ENCODE results near the gene ZBTB1. TPM values are rescaled to one million over a fixed set of nuclear protein-coding genes. Genes with fewer than 3 reads are reported as not detected.
A peak's percentile ranks its signal among the peaks of the same experiment; 100 is the strongest.

Gene ZBTB1, protein sequence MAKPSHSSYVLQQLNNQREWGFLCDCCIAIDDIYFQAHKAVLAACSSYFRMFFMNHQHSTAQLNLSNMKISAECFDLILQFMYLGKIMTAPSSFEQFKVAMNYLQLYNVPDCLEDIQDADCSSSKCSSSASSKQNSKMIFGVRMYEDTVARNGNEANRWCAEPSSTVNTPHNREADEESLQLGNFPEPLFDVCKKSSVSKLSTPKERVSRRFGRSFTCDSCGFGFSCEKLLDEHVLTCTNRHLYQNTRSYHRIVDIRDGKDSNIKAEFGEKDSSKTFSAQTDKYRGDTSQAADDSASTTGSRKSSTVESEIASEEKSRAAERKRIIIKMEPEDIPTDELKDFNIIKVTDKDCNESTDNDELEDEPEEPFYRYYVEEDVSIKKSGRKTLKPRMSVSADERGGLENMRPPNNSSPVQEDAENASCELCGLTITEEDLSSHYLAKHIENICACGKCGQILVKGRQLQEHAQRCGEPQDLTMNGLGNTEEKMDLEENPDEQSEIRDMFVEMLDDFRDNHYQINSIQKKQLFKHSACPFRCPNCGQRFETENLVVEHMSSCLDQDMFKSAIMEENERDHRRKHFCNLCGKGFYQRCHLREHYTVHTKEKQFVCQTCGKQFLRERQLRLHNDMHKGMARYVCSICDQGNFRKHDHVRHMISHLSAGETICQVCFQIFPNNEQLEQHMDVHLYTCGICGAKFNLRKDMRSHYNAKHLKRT
- total RNA-seq, result 198 TPM

DNA sequence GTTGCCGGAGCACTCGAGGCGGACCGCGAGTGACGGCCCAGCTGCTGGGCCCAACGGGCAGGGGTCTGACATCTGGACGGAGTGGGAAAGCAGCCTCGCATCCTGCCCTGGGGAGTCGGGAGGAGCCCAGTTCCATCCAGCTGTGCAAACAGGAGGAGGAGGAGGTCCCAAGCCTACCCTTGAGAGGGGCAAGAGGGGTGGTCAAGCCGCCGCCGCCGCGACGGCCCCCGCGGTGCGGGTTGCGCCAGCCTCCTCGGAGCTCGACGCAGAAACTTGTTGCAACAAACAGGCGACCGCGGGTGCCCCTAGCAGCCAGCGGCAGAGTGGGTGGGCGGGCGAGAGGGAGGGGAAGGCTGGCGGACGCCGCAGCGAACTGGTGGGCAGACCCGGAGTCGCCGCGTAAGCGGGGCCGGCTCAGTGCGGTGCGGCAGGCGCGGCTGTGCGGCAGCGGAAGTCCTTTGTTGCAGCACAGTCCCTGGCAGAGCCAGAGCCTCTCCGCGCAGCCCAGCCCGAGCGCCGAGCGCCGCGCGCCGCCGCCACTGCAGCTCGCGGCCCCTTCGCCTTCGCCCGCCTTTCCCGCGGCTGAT, at the start of gene ZBTB1:
Gene ZBTB1 (plus strand): TSS at position 461 of the 587 bp plus-strand sequence. CDS start 16,735 bp downstream, outside the sequence.
- H3K9me3 ChIP-seq (ENCODE audit: low read depth, low read length), result no peaks in the 10 kb centered on the region
- H3K4me1 ChIP-seq (ENCODE audit: insufficient read depth, low read length), result peaks cover 69% of the 10 kb centered on the region
- H3K4me3 ChIP-seq (ENCODE audit: low read length), result peak within 1 kb of the TSS; percentile 86
- no peaks in the 10 kb centered on the region for H3K27me3 ChIP-seq (ENCODE audit: insufficient read depth, low read length)

DNA sequence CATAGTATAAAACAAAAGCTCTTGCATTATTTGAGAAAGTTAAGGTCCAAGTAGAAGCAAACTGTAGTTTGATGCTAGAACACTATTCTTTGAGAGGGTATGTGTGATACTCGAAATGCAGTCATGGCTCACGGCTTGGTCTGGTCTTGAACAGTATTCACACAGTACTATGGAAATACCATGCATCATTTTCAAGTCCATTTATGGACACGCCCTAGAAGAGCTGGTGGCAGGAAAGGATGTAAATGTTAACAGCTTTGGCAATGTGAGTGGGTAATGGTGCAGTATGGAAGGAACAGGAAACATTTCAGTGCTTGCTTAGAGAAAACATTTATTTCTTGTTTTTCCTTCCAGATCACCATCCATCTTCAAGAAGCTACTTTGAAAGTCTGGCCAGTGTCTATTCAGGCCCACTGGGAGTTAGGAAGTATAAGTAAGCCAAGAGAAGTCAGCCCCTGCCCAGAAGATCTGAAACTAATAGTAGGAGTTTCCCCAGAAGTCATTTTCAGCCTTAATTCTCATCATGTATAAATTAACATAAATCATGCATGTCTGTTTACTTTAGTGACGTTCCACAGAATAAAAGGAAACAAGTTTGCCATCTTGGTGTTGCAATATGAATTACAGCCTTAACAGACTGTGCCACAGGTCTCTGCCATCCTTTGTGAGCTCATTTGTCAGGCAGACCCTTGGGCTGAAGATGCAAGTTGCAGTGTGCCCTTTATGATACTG, 45.0 kb upstream of the ZBTB1 start:
- Histone ChIP-seq H3K27me3 (ENCODE audit: insufficient read depth, low read length) (peaks cover 4% of the 10 kb centered on the region), H3K9me3 (ENCODE audit: low read depth, low read length) (no peaks in the 10 kb centered on the region), H3K4me1 (ENCODE audit: insufficient read depth, low read length) (peaks cover 11% of the 10 kb centered on the region), H3K4me3 (ENCODE audit: low read length) (no peak overlapping the region)

DNA sequence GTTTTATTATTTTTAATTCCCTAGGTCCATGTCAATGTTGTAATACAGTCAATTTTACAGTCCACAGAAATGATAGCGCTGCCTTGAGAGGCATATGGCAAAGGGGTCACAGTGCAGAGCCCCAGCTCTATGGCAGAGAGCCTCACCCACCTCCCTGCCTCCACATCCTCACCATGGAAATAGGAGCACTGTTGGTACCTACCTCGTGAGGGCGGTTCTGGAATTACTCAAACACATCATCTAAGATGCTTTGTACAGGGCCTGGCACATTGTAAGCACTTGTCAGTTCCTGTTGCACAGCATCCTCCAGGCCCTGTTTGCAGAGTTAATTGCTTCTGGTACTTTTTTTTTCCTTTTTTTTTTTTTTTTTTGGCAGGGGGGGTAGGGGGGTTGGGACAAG, 43.3 kb upstream of the ZBTB1 start:
- H3K4me3 ChIP-seq (ENCODE audit: low read length), result no peak overlapping the region
- H3K27me3 ChIP-seq (ENCODE audit: insufficient read depth, low read length), result peaks cover 15% of the 10 kb centered on the region
- peaks cover 24% of the 10 kb centered on the region for H3K4me1 ChIP-seq (ENCODE audit: insufficient read depth, low read length)
- H3K9me3 ChIP-seq (ENCODE audit: low read depth, low read length), result no peaks in the 10 kb centered on the region

DNA sequence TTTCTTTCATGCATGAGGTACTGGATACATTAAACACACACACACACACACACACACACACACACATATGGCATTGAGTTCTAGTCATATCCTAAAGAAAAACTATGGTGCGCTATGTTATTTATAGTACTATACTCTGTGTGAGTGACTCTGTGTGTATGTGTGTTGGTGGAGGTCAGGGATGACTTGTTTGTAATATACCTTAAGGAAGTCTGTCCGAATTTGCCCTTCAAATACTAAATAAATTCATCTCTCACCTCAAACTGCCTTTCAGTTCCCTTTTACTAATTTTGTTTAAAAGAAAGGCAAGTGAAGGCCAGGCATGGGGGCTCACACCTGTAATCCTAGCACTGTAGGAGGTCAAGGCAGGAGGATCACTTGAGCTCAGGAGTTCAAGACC, 41.4 kb upstream of the ZBTB1 start:
- Histone ChIP-seq H3K9me3 (ENCODE audit: low read depth, low read length) (no peaks in the 10 kb centered on the region), H3K4me1 (ENCODE audit: insufficient read depth, low read length) (peaks cover 24% of the 10 kb centered on the region), H3K4me3 (ENCODE audit: low read length) (no peak overlapping the region), H3K27me3 (ENCODE audit: insufficient read depth, low read length) (peaks cover 16% of the 10 kb centered on the region)

DNA sequence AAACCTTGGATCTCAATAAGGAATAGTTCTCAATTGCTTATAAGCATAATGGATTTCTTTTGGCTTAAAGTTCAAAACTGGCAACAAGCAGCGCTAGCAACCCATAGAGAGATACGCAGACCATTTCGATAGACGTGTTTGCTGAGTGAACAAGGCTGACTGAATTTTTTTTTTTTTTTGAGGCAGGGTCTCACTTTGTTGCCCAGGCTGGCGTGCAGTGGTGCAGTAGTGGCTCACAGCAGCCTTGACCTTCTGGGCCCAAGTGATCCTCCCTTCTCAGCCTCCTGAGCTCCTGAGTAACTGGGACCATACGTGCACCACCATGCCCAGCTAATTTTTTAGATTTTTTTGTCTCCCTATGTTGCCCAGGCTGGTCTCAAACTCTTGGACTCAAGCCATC, 40.7 kb upstream of the ZBTB1 start:
- H3K9me3 ChIP-seq (ENCODE audit: low read depth, low read length), result no peaks in the 10 kb centered on the region
- H3K27me3 ChIP-seq (ENCODE audit: insufficient read depth, low read length), result peaks cover 16% of the 10 kb centered on the region
- H3K4me3 ChIP-seq (ENCODE audit: low read length), result no peak overlapping the region
- H3K4me1 ChIP-seq (ENCODE audit: insufficient read depth, low read length), result peaks cover 24% of the 10 kb centered on the region

DNA sequence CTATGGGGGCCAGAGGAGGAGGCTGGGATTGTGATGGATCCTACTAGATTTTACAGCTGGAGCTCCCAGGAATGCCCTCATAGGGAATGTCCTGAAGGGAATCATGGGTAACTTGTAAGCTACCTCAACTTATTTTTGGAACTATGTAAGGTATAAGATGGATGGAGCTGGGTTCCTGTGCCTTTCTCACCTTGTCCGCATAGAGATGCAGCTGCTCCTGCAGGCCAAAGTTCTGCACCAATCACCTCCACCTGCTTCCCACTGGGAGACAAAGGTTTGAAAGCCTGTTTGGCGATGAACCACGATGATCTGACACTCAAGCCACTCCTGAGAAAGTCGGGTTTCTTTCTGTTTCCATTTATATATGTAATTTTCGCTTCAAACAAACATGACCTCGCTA, 39.9 kb upstream of the ZBTB1 start:
- Histone ChIP-seq H3K9me3 (ENCODE audit: low read depth, low read length) (no peaks in the 10 kb centered on the region), H3K4me1 (ENCODE audit: insufficient read depth, low read length) (peaks cover 19% of the 10 kb centered on the region), H3K27me3 (ENCODE audit: insufficient read depth, low read length) (peaks cover 16% of the 10 kb centered on the region), H3K4me3 (ENCODE audit: low read length) (peak overlapping the region; percentile 37)

DNA sequence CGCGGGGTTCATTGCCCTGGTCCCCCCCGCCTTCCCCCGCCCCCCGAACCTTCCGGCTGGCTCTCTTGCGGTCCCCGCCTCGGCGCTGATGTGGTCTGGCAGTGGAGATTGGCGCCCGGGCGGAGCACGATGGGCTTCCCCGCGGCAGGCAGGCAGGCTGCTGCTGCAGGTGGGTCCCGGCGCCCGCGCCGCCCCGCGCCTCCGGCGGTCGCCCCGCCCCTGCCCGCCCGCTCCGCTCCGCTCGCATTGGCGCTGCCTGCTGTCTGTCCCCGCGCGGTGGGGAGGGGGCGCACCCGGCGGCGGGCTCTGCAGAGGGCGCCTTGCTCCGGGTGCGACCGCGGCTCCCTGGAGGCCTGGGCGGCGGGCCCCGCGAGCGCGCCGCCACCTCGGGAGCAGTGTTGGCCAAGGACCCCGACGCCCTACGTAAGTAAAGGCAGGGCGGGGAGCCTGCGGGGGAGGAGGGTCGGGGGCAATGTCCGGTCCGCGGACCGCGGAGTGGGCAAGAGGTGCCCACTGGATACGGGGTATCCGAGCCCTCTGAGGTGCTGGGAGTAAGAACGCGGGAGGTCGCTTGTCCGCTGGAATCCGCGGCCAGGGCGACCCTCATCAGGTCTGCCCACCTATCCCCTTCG, 39.3 kb upstream of the ZBTB1 start, which contains the start of gene AKAP5:
Gene AKAP5 (plus strand): TSS at position 309 of the 632 bp plus-strand sequence. CDS start 2,896 bp downstream, outside the sequence.
- peaks cover 16% of the 10 kb centered on the region for H3K27me3 ChIP-seq (ENCODE audit: insufficient read depth, low read length)
- H3K4me1 ChIP-seq (ENCODE audit: insufficient read depth, low read length), result peaks cover 19% of the 10 kb centered on the region

DNA sequence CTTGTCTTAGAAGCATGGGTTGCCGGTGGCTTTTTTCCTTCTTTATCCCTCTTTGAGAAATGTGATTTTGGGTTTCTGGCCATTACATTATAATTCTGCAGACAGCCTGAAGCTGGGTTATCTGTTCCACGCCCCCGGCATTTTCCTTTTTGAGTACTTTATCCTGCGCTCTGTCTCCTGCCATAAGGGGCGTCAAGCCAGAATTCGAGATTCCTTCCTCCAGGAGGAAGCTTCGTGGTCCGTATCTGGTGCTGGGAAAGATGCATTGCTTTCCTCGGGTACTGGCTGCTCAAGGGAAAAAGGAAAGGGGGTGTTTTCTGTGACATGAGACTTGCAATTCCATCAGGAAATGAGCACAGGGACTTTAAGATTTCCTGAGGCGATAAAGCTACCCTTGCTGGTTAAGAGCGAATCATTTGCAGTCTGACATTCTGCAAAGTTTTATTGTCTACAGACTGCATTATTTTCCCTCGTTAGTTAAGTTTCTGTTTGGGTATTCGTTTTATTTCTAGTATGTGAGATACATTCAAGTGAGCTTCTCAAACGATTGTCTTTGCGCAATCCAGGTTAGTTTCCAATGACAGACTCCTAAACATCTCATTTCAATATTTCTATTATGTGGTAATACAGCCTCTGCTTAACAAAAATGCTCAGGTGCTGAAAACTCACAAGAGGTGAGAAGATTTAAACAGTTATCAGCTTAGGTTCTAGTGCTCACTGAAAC, 38.6 kb upstream of the ZBTB1 start:
- Histone ChIP-seq H3K4me3 (ENCODE audit: low read length) (peak overlapping the region; percentile 37), H3K9me3 (ENCODE audit: low read depth, low read length) (no peaks in the 10 kb centered on the region), H3K27me3 (ENCODE audit: insufficient read depth, low read length) (peaks cover 16% of the 10 kb centered on the region), H3K4me1 (ENCODE audit: insufficient read depth, low read length) (peaks cover 19% of the 10 kb centered on the region)

More for the DNA sequence above, 39.3 kb upstream of the ZBTB1 start, which contains the start of gene AKAP5:
- Histone ChIP-seq H3K9me3 (ENCODE audit: low read depth, low read length) (no peaks in the 10 kb centered on the region), H3K4me3 (ENCODE audit: low read length) (peak within 1 kb of the TSS; percentile 37)

DNA sequence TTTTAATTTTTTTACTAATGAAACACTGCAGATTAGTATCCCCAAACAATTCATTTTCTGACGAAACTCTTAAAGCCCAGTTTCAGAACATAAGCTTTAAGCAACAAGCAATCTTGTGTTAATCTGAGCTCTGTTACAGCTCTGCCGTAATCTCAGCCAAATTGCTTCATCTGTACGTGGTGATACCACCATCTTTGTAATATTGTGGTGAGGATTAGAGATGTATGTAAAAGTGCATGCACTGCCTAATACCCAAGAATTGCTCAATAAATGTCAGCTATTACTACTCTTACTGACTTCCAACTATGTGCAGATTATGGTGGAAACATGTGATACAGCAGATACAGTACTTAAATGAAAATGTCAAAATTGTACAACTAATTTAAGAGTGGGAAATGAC, 37.5 kb upstream of the ZBTB1 start:
- no peak overlapping the region for H3K4me3 ChIP-seq (ENCODE audit: low read length)

DNA sequence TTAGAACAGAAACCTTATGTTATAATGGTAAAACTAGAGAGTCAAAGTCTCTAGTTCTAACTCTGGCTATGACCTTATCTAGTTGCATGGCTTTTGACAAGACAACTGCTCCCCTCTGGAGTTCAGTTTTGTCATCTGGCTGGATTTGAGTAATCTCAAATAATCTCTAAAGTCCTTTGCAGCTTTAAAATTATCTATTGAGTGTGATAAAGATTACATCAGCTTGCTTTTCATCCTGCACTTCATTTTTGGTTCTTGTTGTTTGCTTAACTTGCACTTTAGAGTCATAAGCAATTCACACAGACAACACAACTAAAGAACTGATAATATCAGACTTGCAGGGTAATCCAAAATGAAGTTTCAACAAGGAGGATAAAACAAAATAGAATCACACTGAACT, 37.0 kb upstream of the ZBTB1 start:
- H3K4me3 ChIP-seq (ENCODE audit: low read length), result no peak overlapping the region
- H3K27me3 ChIP-seq (ENCODE audit: insufficient read depth, low read length), result peaks cover 16% of the 10 kb centered on the region
- no peaks in the 10 kb centered on the region for H3K9me3 ChIP-seq (ENCODE audit: low read depth, low read length)
- peaks cover 19% of the 10 kb centered on the region for H3K4me1 ChIP-seq (ENCODE audit: insufficient read depth, low read length)

More for the DNA sequence above, 37.5 kb upstream of the ZBTB1 start:
- Histone ChIP-seq H3K4me1 (ENCODE audit: insufficient read depth, low read length) (peaks cover 19% of the 10 kb centered on the region), H3K9me3 (ENCODE audit: low read depth, low read length) (no peaks in the 10 kb centered on the region), H3K27me3 (ENCODE audit: insufficient read depth, low read length) (peaks cover 16% of the 10 kb centered on the region)

DNA sequence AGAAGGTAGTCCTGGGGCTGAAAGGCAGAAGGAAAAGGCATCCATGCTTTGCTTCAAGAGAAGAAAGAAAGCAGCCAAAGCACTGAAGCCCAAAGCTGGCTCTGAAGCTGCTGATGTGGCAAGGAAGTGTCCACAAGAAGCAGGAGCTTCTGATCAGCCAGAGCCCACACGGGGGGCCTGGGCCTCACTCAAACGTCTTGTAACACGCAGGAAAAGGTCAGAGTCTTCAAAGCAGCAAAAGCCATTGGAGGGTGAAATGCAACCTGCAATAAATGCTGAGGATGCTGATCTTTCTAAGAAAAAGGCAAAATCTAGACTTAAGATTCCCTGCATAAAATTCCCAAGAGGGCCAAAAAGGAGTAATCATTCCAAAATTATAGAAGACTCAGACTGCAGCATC, 36.1 kb upstream of the ZBTB1 start:
- H3K4me1 ChIP-seq (ENCODE audit: insufficient read depth, low read length), result peaks cover 19% of the 10 kb centered on the region
- peaks cover 16% of the 10 kb centered on the region for H3K27me3 ChIP-seq (ENCODE audit: insufficient read depth, low read length)
- H3K4me3 ChIP-seq (ENCODE audit: low read length), result no peak overlapping the region
- no peaks in the 10 kb centered on the region for H3K9me3 ChIP-seq (ENCODE audit: low read depth, low read length)

DNA sequence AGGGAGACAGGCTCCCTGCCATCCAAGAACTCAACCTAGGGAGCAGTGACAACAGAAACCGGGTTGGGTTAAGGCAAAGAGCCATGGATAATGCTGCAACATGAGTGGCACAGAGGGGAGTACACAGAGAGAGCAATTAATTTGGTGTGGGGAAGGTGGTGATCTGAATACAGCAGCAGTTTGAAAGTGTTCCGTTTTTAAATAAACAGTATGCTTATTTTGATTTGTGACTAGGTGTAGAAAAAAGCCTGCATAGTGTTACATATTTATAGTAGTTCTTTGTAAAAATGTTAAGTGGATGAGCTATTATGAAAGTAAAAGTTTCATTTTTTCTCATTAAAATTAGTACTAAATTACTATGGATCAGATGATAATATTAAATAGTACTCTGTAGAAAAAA, 30.5 kb upstream of the ZBTB1 start:
- Histone ChIP-seq H3K27me3 (ENCODE audit: insufficient read depth, low read length) (no peaks in the 10 kb centered on the region), H3K9me3 (ENCODE audit: low read depth, low read length) (no peaks in the 10 kb centered on the region), H3K4me3 (ENCODE audit: low read length) (no peak overlapping the region), H3K4me1 (ENCODE audit: insufficient read depth, low read length) (no peaks in the 10 kb centered on the region)

DNA sequence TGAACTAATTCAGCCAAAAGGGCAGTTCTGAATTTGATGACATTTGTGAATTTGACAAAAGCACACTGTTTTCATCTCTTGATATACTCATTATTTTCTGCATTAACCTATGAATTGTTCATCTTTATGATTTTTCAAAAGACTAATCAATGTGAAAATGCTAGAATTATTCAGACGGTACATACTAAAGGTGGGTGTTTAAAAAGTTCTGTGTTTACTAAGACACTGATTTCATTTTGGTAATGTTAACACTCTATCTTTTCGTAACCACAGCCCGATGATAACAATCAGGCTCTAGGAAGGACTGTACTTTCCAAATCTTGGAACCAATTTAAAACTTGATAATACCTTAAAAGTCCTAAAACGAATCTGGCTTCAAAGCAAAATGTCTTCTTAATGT, 29.9 kb upstream of the ZBTB1 start:
- Histone ChIP-seq H3K4me1 (ENCODE audit: insufficient read depth, low read length) (no peaks in the 10 kb centered on the region), H3K27me3 (ENCODE audit: insufficient read depth, low read length) (no peaks in the 10 kb centered on the region), H3K9me3 (ENCODE audit: low read depth, low read length) (no peaks in the 10 kb centered on the region), H3K4me3 (ENCODE audit: low read length) (no peak overlapping the region)

All from mononuclear cell (primary cell).